T-helper 17 cell (primary cell): ENCODE data around the gene DUSP28. TPM values are rescaled to one million over a fixed set of nuclear protein-coding genes. Genes with fewer than 3 reads are reported as not detected.
"Not testable (repeated sequence)": the region's sequence is repeated elsewhere in the genome, so short reads cannot be mapped to it uniquely, and the experiment has no call there.

ENCODE experiments used
- ATAC-seq: fragments of 150-1000 bp; cut with Tn5 transposase; 2 replicates; pipeline ENCODE4 v1.10.0; 2021; ENCODE audit warnings: mild to moderate bottlenecking, moderate library complexity
- DNase-seq, 3 donors: peaks; one replicate each; pipeline versions ENCODE4 v3.0.0 to v3.0.0-alpha.2; 2020 to 2021
- H3K9me3 ChIP-seq: one replicate; pipeline ENCODE4 v1.7.0; 2013; ENCODE audit warnings: low read length, mild to moderate bottlenecking; ENCODE audit not compliant: control insufficient read depth, poor library complexity, severe bottlenecking
- H3K27ac Mint-ChIP-seq: one replicate; pipeline ENCODE4 v1.8.0; 2022; ENCODE audit warnings: mild to moderate bottlenecking, moderate library complexity, mixed read lengths
- H3K27me3 Mint-ChIP-seq: one replicate; pipeline ENCODE4 v1.8.0; 2022; ENCODE audit warnings: mixed read lengths
- H3K36me3 Mint-ChIP-seq: one replicate; pipeline ENCODE4 v1.8.0; 2022; ENCODE audit warnings: low read depth, mixed read lengths
- H3K4me1 Mint-ChIP-seq: one replicate; pipeline ENCODE4 v1.8.0; 2022; ENCODE audit warnings: mild to moderate bottlenecking, mixed read lengths
- H3K4me3 Mint-ChIP-seq: one replicate; pipeline ENCODE4 v1.8.0; 2022; ENCODE audit warnings: mild to moderate bottlenecking, moderate library complexity, mixed read lengths
- total RNA-seq, 4 donors: library from RNA in 2 of 4; stranded (reverse) in 2 of 4; gene quantifications; one replicate each; pipeline ENCODE4 v1.2.3 and lab custom pipeline; 2022 to 2026

Gene DUSP28
- total RNA-seq, 2 donors from 2014 or later = 12.5 to 12.8 TPM

DNA sequence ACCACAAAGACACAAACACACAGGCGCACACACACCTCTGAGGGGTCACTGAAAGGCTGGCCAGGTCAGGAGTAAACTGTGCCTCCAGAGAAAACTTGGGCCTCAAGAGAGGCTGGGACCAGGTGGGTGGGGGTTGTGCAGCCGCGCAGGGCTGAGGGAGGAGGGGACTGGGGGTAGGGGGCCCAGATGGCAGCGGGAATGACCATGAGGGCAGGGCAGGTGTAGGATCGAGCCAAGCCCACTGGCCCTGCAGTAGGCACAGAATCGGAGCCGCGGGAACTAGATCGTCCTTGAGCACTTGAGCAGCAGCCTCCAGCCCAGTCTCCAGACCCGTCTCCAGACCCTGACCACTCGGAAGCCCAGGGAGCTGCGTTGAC lies 39.2 kb upstream of the DUSP28 start:
- no peaks in the 10 kb centered on the region for H3K9me3 ChIP-seq
- Mint-ChIP-seq H3K36me3 (peaks cover 4% of the 10 kb centered on the region), H3K4me3 (no peak overlapping the region), H3K27me3 (no peaks in the 10 kb centered on the region), H3K4me1 (peaks cover 5% of the 10 kb centered on the region), H3K27ac (no peak overlapping the region)
- no peak for DNase-seq
- ATAC-seq = no peak

DNA sequence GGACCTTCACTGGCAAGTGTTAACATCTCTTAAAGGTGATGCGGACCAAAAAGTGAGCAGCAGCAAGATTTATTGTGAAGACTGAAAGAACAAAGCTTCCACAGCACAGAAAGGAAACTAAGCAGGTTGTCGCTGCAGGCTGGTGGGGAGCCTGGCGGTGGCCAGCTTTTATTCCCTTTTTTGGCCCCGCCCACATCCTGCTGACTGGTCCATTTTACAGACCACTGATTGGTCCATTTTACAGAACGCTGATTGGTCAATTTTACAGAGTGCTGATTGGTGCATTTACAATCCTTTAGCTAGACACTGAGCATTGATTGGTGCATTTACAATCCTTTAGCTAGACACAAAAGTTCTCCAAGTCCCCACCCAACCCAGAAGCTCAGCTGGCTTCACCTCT lies 38.3 kb upstream of the DUSP28 start:
- H3K27me3 Mint-ChIP-seq, H3K4me3 Mint-ChIP-seq, H3K36me3 Mint-ChIP-seq, H3K9me3 ChIP-seq, H3K27ac Mint-ChIP-seq, DNase-seq, H3K4me1 Mint-ChIP-seq, ATAC-seq: not testable (repeated sequence)

DNA sequence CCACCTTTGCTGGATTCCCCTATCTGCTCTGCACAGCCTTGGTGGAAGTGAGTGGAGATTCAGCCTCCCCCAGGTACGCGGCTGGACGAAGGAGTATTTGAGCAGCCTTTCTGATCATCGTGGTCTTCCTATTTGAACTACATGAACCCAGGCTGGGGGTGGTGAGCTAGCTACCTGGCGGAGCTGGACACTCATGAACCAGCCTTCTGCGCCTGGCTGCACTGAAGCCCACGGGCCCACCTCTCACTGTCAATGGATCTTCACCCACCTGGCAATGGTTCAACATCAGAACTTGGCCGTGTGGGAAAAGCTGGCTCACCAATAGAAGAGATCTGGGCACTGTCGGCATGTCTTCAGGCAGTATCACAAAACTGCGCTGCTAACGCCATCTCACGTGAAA lies 37.8 kb upstream of the DUSP28 start:
- Mint-ChIP-seq H3K4me1 (peaks cover 5% of the 10 kb centered on the region), H3K27me3 (no peaks in the 10 kb centered on the region), H3K4me3 (no peak overlapping the region), H3K27ac (no peak overlapping the region), H3K36me3 (peaks cover 7% of the 10 kb centered on the region)
- no peaks in the 10 kb centered on the region for H3K9me3 ChIP-seq
- DNase-seq (no peak), ATAC-seq (no peak)

DNA sequence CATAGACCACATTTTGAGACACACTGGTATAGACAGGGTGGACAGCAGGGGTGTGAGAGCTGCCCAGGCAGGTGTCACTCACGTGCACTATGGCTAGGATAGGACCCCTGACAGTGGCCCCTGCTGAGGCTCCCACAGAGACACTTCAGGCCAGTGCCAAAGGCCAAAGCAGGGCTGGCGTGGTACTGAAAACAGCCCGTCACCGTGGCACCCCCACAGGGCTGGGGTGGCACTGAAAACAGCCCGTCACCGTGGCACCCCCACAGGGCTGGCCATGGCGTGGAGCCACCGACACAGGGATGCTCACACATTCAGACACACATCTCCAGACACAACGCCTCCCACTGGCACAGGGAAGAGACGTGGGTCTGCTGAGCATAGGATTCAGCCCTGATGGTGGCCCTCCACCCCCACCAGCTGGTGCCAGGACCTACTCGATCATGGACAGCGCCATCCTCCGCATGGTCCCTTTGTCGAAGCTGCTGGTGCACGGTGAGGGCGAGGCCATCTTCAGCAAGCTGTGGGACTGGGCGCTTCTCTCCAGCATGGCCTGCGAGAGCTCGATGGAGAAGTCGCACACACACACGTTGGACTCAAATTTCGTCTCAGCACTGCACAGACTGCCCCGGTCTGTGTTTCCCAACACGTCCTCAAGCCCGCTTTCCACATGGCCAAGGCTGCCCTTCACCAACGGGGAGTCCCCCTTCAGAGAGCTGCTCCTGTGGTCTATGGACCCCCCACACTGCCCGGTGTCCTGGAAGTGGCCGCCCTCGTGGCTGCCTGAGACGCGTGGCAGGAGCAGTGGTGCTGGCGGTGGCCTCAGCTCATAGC lies 36.5 kb upstream of the DUSP28 start:
- Mint-ChIP-seq H3K36me3 (peaks cover 7% of the 10 kb centered on the region), H3K4me1 (peaks cover 5% of the 10 kb centered on the region), H3K27me3 (no peaks in the 10 kb centered on the region), H3K4me3 (no peak overlapping the region), H3K27ac (no peak overlapping the region)
- ATAC-seq (no peak), DNase-seq (no peak)
- no peaks in the 10 kb centered on the region for H3K9me3 ChIP-seq

DNA sequence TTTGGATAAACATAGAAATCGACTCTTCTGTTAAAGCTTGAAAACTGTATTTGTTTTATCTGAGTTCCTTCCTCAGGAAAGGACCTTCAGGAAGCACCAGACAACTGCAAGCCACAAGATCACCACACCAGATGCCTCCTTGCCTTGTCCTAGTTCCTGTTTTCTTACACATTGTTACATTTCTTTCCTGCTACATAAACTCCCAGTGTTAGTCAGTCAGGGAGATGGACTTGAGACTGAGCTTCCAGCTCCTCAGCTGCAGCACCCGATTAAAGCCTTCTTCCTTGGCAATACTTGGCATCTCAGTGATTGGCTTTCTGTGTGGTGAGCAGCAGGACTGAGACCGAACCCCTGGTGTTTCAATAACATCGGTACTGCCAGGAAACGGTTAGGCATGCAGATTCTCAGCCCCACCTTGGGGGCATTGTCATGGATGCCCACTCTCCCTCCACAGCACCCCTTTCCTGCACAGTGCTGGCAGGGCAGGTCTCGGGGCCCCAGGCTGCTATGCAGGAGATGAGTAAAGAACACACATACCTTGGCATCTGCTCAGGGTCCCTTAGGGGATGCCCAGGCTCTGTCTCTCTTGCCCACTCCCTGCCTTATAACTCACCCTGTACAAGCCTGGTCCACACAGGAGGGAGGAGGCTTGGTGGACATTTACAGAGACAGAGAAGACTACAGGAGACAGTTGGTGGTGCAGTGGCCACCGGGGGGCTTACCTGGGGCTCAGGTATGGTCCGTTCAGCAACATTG lies 35.0 kb upstream of the DUSP28 start:
- peaks cover 5% of the 10 kb centered on the region for H3K4me1 Mint-ChIP-seq
- H3K9me3 ChIP-seq = no peaks in the 10 kb centered on the region
- H3K4me3 Mint-ChIP-seq = no peak overlapping the region
- ATAC-seq (no peak), DNase-seq (no peak)
- no peaks in the 10 kb centered on the region for H3K27me3 Mint-ChIP-seq
- peaks cover 7% of the 10 kb centered on the region for H3K36me3 Mint-ChIP-seq
- H3K27ac Mint-ChIP-seq = no peak overlapping the region

DNA sequence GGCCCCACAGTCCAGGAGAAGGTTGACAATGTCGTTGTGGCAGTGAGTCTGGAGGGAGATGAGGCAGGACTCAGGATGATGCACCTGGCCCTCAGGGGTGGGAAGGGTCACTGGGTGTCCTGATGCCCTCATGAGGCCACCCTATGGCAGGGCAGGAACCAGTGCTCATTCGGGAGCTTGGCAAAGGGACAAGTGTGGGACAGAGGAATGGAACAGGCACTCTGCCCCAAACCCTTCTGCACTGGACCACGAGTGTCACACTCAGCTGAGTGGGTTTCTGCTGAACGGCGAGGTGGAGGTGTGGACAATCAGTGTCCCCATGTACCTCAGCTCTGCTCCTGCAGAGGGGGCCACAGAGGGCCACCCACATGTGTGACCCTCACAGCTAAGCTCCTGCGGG lies 34.4 kb upstream of the DUSP28 start:
- ATAC-seq = no peak
- Mint-ChIP-seq H3K27ac (no peak overlapping the region), H3K4me1 (peaks cover under 1% of the 10 kb centered on the region), H3K27me3 (no peaks in the 10 kb centered on the region), H3K36me3 (peaks cover 7% of the 10 kb centered on the region), H3K4me3 (no peak overlapping the region)
- DNase-seq = no peak
- H3K9me3 ChIP-seq = no peaks in the 10 kb centered on the region

DNA sequence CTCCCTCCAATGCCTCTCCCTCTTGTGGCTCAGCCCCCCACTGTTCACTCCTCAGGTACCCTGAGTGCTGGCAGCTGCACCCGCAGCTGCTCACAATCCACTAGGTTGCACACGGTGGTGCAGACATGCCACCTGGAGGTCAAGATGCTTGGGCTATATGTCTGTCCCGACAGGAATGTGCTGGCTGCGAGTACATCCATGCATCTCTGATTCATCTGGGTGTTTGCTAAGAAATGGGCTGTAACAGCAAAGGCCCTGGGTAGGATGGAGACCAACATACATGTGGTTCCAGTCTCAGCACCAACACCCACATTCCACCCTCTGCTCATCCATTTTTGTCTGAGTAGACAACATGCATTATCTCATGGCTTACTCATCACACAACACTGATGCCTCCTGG lies 33.6 kb upstream of the DUSP28 start:
- Mint-ChIP-seq H3K4me3 (no peak overlapping the region), H3K27ac (no peak overlapping the region), H3K27me3 (no peaks in the 10 kb centered on the region), H3K4me1 (no peaks in the 10 kb centered on the region), H3K36me3 (peaks cover 7% of the 10 kb centered on the region)
- ATAC-seq (no peak), DNase-seq (no peak)
- H3K9me3 ChIP-seq = no peaks in the 10 kb centered on the region

DNA sequence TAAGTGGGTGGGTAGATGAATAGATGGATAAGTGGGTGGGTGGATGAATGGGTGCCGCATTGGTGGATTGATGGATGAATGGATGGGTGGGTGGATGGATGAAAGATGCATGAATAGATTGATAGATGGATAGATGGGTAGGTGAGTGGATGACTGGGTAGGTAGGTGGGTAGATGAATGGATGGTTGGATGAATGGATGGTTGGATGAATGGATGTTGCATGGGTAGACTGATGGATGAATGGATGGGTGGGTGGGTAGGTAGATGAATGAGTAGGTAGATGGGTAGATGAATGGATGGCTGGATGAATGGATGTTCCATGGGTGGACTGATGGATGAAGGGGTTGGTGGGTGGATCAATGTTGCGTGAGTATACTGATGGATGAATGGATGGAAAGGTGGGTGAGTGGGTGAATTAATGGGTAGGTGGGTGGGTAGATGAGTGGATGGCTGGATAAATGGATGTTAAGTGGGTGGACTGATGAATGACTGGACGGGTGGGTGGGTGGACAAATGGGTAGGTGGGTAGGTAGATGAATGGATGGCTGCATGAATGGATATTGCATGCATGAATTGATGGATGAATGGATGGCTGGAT lies 32.9 kb upstream of the DUSP28 start:
- no peak for DNase-seq
- H3K27ac Mint-ChIP-seq = no peak overlapping the region
- H3K36me3 Mint-ChIP-seq = peaks cover 7% of the 10 kb centered on the region
- H3K4me1 Mint-ChIP-seq = no peaks in the 10 kb centered on the region
- peaks cover 5% of the 10 kb centered on the region for H3K9me3 ChIP-seq
- no peaks in the 10 kb centered on the region for H3K27me3 Mint-ChIP-seq
- no peak overlapping the region for H3K4me3 Mint-ChIP-seq
- ATAC-seq = no peak

DNA sequence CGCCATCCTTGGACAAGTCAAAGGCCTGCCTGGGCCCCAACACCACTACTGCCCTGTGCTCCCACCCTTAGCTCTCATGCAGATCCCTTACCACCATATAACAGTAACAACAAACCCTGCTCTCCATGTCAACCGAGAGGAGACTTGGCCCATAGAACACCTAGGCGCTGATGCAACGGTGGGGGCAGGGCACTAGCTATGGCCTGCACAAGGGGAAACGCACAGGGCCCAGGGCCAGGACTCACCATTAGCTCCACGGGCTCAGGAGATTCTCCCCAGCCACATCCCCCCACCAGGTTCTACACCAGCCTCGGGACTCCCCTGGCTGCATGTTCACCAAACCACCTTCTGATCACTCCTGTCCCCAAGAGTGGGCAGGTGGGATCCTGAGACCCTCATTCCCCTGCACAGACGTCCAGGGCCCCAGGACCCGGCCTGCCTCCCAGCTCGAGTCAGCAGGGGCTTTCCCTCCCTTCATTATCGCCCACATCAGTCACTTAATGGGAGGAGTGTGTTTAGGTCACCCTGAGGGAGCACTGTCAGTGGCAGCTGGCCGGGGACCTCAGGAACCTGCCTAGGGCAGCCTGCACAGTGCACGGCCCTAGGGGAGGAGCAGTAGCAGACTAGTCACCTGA lies 31.6 kb upstream of the DUSP28 start:
- peaks cover 5% of the 10 kb centered on the region for H3K9me3 ChIP-seq
- Mint-ChIP-seq H3K4me1 (no peaks in the 10 kb centered on the region), H3K27me3 (no peaks in the 10 kb centered on the region), H3K36me3 (peaks cover 3% of the 10 kb centered on the region), H3K27ac (no peak overlapping the region), H3K4me3 (no peak overlapping the region)
- no peak for ATAC-seq
- DNase-seq = no peak

DNA sequence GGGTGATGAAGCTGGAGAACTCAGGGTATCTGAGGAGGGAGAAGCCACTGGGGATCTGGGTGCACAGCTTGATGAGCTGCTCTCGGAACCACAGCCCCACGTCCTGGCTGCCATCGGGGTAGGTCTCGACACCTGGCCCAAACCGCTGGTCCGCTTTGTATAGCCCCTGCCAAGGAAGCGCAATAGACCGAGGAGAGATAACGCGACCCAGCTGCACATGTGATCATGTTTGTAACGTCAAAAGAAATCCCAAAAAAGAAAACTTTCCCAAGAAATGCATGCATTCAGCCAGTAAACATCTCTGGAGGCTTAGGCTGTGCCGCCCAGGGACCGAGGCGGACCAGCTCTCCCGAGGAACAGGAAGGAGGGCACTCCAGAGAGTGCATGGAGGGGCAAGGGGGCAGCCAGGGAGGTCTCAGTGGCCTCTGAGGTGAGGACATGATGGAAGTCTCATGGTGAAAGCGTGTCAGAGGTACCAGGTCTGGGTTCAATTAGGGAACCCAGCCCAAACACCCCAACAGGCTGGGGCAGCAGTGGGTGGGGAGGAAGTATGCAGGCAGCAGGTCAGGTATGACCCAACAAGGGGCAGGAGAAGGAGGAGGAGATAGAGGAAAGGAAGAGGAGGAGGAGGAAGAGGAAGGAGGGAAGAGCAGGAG lies 30.7 kb upstream of the DUSP28 start:
- no peak for DNase-seq
- Mint-ChIP-seq H3K27me3 (no peaks in the 10 kb centered on the region), H3K4me3 (no peak overlapping the region), H3K4me1 (no peaks in the 10 kb centered on the region), H3K27ac (no peak overlapping the region), H3K36me3 (peaks cover 3% of the 10 kb centered on the region)
- ATAC-seq = no peak
- peaks cover 5% of the 10 kb centered on the region for H3K9me3 ChIP-seq

DNA sequence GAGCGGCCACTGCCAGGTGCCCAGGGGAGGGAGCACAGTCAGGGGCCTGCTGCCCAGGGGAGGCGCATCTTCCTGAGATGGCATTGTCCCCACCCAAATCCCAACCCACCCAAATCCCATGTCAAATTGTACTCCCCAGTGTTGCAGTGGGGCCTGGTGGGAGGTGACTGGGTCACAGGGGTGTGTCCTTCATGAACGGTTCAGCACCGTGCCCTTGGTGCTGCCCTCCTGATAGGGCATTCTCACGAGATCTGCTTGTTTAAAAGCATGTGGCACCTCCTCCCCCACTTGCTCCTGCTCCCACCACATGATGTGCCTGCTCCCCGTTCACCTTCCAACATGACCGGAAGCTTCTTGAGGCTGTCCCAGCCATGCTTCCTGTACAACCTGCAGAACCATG lies 30.0 kb upstream of the DUSP28 start:
- Mint-ChIP-seq H3K36me3 (peaks cover 6% of the 10 kb centered on the region), H3K4me1 (no peaks in the 10 kb centered on the region), H3K27me3 (no peaks in the 10 kb centered on the region), H3K27ac (no peak overlapping the region), H3K4me3 (no peak overlapping the region)
- no peak for ATAC-seq
- DNase-seq = no peak
- H3K9me3 ChIP-seq = peaks cover 5% of the 10 kb centered on the region

DNA sequence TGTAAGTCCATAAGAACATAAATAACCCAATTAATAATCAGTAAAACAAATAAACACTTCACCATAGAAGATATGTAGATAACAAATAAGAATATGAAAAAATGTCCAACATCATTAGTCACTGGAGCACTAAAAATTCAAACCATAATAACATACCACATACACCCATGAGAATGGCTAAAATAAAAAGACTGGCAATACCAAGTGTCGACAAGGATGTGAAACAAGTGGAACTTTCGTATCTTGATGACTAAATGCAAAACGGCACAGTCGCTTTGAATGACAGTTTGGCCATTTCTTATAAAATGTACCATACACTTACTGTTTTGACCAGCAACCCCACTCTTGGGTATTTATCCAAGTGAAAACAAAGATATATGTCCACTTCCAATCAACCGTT lies 29.1 kb upstream of the DUSP28 start:
- H3K36me3 Mint-ChIP-seq = peaks cover 8% of the 10 kb centered on the region
- H3K9me3 ChIP-seq = peaks cover 5% of the 10 kb centered on the region
- H3K27me3 Mint-ChIP-seq = no peaks in the 10 kb centered on the region
- H3K4me3 Mint-ChIP-seq = no peak overlapping the region
- ATAC-seq = no peak
- H3K4me1 Mint-ChIP-seq = no peaks in the 10 kb centered on the region
- H3K27ac Mint-ChIP-seq = no peak overlapping the region
- no peak for DNase-seq
